Right lobe of liver (tissue), 4 donors: ENCODE data around the gene NRL.

ENCODE experiments used
- CTCF ChIP-seq, 4 donors: fragments of 200-600 bp in 3 of 4; fragments of 450-650 bp in 1 of 4; IDR thresholded peaks; one replicate each; pipeline versions ENCODE4 v1.5.1 to v1.8.0; 2016 to 2022; ENCODE audit warnings: antibody characterized with exemption in 4 of 4, mild to moderate bottlenecking in 2 of 4
- POLR2A ChIP-seq: fragments of 450-650 bp; IDR thresholded peaks from one replicate; pipeline ENCODE4 v1.6.1; 2017; ENCODE audit warnings: antibody characterized with exemption, mild to moderate bottlenecking
- donor health status: DM: no; HTN: no; CAD: no.
- donor health status: DM: no; HTN: no; CAD: no.
- donor health status: DM: no; HTN: yes; CAD: no.

GRCh38 chr14:24052656-24053547 is 61.8 kb downstream of the NRL start:
- TF ChIP-seq CTCF (IDR thresholded peaks at IDR 0.05) (no peak), POLR2A (no peak)
